BJ (cell line): ENCODE results near the gene KIFAP3. TPM values are rescaled to one million over a fixed set of nuclear protein-coding genes. Genes with fewer than 3 reads are reported as not detected.

ENCODE experiments used
- CTCF ChIA-PET: fragments of 350-600 bp; formaldehyde crosslinking; extraction: SDS; loops from one replicate; lab custom pipeline; 2021; ENCODE audit warnings: antibody characterized with exemption, inconsistent platforms; lab: Yijun Ruan, JAX
- POLR2A ChIA-PET: fragments of 300-600 bp; sonication (Branson Sonifier 250); formaldehyde crosslinking; extraction: SDS; loops from one replicate; lab custom pipeline; 2021; ENCODE audit warnings: antibody characterized with exemption; lab: Charles Lee
- DNase-seq: peaks from one replicate; pipeline ENCODE4 v3.0.0-alpha.2; 2011; ENCODE audit warnings: low read depth
- H3K27me3 ChIP-seq: 2 replicates; pipeline ENCODE4 v1.6.0; 2011; ENCODE audit warnings: low read length; ENCODE audit not compliant: control insufficient read depth, insufficient read depth
- H3K36me3 ChIP-seq: 2 replicates; pipeline ENCODE4 v1.5.1; 2011; ENCODE audit warnings: low read length; ENCODE audit not compliant: control insufficient read depth, insufficient read depth
- H3K4me3 ChIP-seq: 2 replicates; pipeline ENCODE4 v1.5.1; 2011; ENCODE audit warnings: low read depth, mild to moderate bottlenecking, control low read depth, low read length
- polyA plus RNA-seq: library from polyadenylated mRNA; depleted of rRNA; stranded (reverse); fragments of >200 nt; gene quantifications from 2 replicates; pipeline ENCODE4 v1.2.3, GENCODE V29; 2011
- TF ChIP-seq, protein P1 (sequence below): IDR thresholded peaks from 2 replicates; pipeline ENCODE4 v1.5.1; 2011; ENCODE audit warnings: low read depth, mild to moderate bottlenecking, control low read depth, inconsistent platforms, low read length, moderate library complexity; ENCODE audit not compliant: insufficient read depth

The KIFAP3 gene
- polyA plus RNA-seq, 1 experiment, result 6.1 TPM

- no peaks in the 10 kb centered on the region for H3K27me3 ChIP-seq
- no peak overlapping the region for H3K4me3 ChIP-seq
- no peaks in the 10 kb centered on the region for H3K36me3 ChIP-seq
- no peak for DNase-seq
- CTCF ChIA-PET, result no interaction called here
- POLR2A ChIA-PET, result no interaction called here
- TF ChIP-seq, protein P1, sequence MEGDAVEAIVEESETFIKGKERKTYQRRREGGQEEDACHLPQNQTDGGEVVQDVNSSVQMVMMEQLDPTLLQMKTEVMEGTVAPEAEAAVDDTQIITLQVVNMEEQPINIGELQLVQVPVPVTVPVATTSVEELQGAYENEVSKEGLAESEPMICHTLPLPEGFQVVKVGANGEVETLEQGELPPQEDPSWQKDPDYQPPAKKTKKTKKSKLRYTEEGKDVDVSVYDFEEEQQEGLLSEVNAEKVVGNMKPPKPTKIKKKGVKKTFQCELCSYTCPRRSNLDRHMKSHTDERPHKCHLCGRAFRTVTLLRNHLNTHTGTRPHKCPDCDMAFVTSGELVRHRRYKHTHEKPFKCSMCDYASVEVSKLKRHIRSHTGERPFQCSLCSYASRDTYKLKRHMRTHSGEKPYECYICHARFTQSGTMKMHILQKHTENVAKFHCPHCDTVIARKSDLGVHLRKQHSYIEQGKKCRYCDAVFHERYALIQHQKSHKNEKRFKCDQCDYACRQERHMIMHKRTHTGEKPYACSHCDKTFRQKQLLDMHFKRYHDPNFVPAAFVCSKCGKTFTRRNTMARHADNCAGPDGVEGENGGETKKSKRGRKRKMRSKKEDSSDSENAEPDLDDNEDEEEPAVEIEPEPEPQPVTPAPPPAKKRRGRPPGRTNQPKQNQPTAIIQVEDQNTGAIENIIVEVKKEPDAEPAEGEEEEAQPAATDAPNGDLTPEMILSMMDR, result no peak
These were observed 114.8 kb downstream of the KIFAP3 start for GRCh38 chr1:169959686-169960085.

DNA sequence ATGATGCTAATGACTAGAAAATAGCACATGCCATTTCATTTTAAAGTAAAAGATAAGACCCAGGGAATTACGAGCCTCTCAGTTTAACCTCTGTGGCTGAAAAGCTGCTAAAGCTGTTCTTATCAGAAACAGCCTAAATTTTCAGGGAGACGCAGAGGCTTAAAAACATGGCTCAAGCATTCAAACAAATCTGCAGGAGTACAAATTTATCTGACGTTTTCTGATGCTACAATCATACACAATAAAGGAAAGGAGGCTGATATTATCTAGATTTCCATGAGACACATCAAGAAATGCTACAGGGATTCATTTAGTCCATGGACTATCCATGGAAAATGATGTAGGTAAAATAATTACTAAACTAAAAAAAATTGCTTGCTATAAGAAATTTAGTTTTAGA is 115.5 kb downstream of the KIFAP3 start:
- H3K36me3 ChIP-seq, result no peaks in the 10 kb centered on the region
- no peak overlapping the region for H3K4me3 ChIP-seq
- TF ChIP-seq, protein P1, result no peak
- no peak for DNase-seq
- H3K27me3 ChIP-seq, result no peaks in the 10 kb centered on the region
- ChIA-PET CTCF (interaction anchor here (1.4 kb wide), 1 partner anchor 800 kb away, joined by 3 read pairs; no protein-coding TSS in a partner anchor), POLR2A (no interaction called here)

- POLR2A ChIA-PET, result no interaction called here
- TF ChIP-seq, protein P1, result no peak
- CTCF ChIA-PET, result interaction anchor here (1.3 to 1.4 kb wide), 2 partner anchors 10 to 801 kb away, joined by 3 read pairs; no protein-coding TSS in a partner anchor
- no peaks in the 10 kb centered on the region for H3K36me3 ChIP-seq
- H3K27me3 ChIP-seq, result no peaks in the 10 kb centered on the region
- no peak for DNase-seq
- no peak overlapping the region for H3K4me3 ChIP-seq
These were observed 116.6 kb downstream of the KIFAP3 start for GRCh38 chr1:169957884-169958283.

DNA sequence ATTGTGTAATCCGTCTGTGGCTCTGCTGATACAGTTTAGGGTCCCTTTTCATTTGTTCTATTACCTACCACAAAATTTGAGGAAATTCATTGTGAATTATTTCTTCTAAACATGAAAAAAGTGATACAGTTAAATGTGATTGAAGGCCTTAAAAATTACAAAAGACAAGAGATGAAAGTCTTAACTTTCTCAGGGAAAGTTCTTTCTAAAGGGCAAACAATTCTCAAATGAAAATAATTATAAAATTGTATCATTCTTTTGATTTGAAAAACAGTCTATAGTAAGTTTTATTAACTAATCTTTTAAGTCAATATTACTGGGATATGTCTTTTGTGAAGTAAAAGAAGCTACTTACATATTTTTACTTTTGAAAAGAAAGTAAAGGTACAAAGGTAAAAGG is 123.4 kb downstream of the KIFAP3 start:
- Histone ChIP-seq H3K4me3 (no peak overlapping the region), H3K27me3 (no peaks in the 10 kb centered on the region), H3K36me3 (no peaks in the 10 kb centered on the region)
- POLR2A ChIA-PET, result no interaction called here
- DNase-seq, result no peak
- TF ChIP-seq, protein P1, result no peak
- CTCF ChIA-PET, result no interaction called here

- H3K27me3 ChIP-seq, result no peaks in the 10 kb centered on the region
- POLR2A ChIA-PET, result no interaction called here
- DNase-seq, result no peak
- H3K36me3 ChIP-seq, result peaks cover 1% of the 10 kb centered on the region; the same call in 1 of the 2 replicates
- TF ChIP-seq, protein P1, result no peak
- H3K4me3 ChIP-seq, result no peak overlapping the region
- CTCF ChIA-PET, result interaction anchor here (0.9 kb wide), 1 partner anchor 51 kb away, joined by 5 read pairs; no protein-coding TSS in a partner anchor
These were observed 125.4 kb downstream of the KIFAP3 start for GRCh38 chr1:169949139-169949538.
